NCI-H345 treated with DMSO at 0.1 percent for 48 hours (cell line): ENCODE measurements around the gene OGDHL.

ENCODE experiments used
- DNase-seq: peaks from one replicate; lab custom pipeline; 2025; ENCODE audit not compliant: unreplicated experiment; lab: John Stamatoyannopoulos, UW

Gene OGDHL

GRCh38 chr10:49696311-49696710 is 65.8 kb downstream of the OGDHL start:
- no peak for DNase-seq

GRCh38 chr10:49694466-49694865 is 67.7 kb downstream of the OGDHL start:
- no peak for DNase-seq

GRCh38 chr10:49691588-49691987 is 70.5 kb downstream of the OGDHL start:
- no peak for DNase-seq

GRCh38 chr10:49690698-49691356 is 71.3 kb downstream of the OGDHL start:
- no peak for DNase-seq

- no peak for DNase-seq
Measured at GRCh38 chr10:49689882-49690510, 72.1 kb downstream of the OGDHL start.

- no peak for DNase-seq
Measured at GRCh38 chr10:49688920-49689319, 73.2 kb downstream of the OGDHL start.

- no peak for DNase-seq
Measured at GRCh38 chr10:49688261-49688846, 73.8 kb downstream of the OGDHL start.

GRCh38 chr10:49686651-49687050 is 75.5 kb downstream of the OGDHL start:
- no peak for DNase-seq
